GM19438 (cell line): ENCODE measurements around the gene PET100.

Experiments used
- ATAC-seq: cut with Tn5 transposase; IDR thresholded peaks from one replicate; pipeline ENCODE4 v1.9.1; 2021; ENCODE audit warnings: low read depth; ENCODE audit not compliant: unreplicated experiment

The PET100 gene

GRCh38 chr19:7674010-7675005 lies 44.7 kb downstream of the PET100 start:
- ATAC-seq, result no peak

DNA sequence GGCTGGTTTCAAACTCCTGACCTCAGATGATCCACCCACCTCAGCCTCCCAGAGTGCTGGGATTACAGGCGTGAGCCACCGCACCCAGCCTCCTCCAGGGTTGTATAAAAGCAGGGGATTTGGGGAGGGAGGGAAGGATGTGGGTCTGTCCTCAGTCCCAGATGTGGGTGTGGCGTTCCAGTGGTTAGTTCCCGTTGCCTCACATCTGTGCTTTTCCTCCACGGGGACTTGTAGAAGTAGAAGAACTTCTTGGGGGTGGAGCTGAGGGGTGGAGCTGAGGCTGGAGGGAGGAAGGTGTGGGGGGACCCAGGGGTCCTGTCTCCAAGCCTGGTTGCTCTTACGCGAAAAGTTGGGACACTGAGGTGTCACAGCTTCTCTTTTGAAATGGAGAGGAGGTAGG lies 46.8 kb downstream of the PET100 start:
- no peak for ATAC-seq

- ATAC-seq, result no peak
These were observed 47.3 kb downstream of the PET100 start, which contains the start of gene MCEMP1 for GRCh38 chr19:7676854-7677253. Gene MCEMP1, plus strand, starts transcription at chr19:7677090. Its CDS starts 31 bp downstream, at chr19:7677121.

DNA sequence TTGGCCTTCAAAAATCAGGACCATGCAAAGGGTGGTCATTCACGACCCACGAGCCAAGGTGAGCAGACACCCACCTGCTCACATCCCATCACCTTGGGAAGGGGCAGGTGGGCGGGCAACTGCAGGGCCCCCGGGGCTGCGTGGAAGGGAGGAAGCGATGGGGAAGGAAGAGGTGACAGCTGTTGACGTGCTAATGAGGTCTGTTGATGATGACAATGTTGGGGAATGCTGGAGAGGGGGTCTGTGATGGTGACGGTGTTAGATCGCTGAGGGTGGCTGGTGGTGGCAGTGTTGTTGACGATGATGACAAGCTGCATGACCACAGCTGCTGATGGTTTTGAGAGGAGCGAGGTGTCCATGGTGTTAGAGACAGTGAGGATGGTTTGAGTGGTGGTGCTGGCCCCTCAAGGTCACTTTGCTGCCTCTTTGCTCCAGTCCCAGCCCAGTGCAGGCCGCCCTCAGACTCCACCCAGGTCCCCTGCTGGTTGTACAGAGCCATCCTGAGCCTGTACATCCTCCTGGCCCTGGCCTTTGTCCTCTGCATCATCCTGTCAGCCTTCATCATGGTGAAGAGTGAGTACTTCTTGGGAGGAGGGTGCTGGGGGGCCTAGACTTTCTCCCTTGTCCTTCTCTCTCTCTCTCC lies 48.2 kb downstream of the PET100 start:
- ATAC-seq, result no peak

DNA sequence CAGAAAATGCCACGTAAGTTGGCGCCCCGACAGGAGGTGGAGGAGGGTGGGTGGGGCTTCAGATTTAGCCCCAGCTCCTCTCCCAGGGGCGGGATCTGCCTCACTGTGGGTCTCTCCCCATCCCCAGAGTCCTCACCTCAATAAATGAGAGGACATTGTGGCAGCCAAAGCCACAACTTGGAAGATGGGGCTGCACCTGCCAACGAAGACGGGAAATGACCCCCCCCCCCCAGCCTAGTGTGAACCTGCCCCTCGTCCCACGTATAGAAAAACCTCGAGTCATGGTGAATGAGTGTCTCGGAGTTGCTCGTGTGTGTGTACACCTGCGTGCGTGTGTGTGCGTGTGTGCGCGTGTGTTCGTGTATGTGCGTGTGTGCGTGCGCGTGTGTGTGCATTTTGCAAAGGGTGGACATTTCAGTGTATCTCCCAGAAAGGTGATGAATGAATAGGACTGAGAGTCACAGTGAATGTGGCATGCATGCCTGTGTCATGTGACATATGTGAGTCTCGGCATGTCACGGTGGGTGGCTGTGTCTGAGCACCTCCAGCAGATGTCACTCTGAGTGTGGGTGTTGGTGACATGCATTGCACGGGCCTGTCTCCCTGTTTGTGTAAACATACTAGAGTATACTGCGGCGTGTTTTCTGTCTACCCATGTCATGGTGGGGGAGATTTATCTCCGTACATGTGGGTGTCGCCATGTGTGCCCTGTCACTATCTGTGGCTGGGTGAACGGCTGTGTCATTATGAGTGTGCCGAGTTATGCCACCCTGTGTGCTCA lies 49.6 kb downstream of the PET100 start:
- ATAC-seq, result no peak

DNA sequence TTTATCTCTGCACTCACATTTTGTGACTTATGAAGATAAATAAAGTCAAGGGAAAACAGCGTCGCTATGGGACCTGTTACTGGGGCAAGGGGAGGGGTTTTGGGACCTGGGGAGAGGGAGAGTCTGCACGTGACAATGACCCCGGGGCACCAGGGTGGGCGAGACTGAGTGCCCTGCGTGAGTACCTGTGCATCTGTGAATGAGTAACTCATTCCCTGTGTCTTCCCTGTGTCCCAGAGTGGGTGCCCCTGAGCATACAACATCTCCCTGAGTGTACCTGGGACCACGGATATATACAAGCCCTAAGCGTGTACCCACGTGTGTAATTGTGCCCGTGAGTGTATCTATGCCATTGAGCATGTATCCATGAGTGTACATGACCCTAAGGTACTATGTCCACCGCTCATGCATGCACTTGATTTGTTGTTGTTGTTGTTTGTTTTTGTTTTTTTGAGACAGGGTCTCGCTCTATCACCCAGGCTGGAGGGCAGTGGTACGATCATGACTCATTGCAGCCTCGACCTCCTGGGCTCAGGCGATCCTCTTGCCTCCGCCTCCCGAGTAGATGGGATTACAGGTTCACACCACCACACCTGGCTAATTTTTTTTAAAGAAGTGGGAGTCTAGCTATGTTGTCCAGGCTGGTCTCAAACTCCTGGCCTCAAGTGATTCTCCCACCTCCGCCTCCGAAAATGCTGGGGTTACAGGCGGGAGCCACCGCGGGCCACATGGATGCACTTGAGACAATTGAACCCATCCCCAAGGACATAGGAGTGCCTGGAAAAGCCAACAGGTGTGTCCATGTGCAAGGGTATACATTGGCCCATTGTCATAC lies 50.4 kb downstream of the PET100 start:
- no peak for ATAC-seq

GRCh38 chr19:7680606-7681339 lies 51.2 kb downstream of the PET100 start, which contains the start of gene TRAPPC5:
Gene TRAPPC5, plus strand, starts transcription at chr19:7680833. Its CDS starts 1,421 bp downstream, at chr19:7682254.
- no peak for ATAC-seq
